ENCODE data around the gene UMAD1. TPM values are rescaled to one million over a fixed set of nuclear protein-coding genes. Genes with fewer than 3 reads are reported as not detected.

The UMAD1 gene
- total and polyA plus RNA-seq, 2 of the 4 experiments (the other 2 are of a cell fraction), result 5.2 to 8.4 TPM

- intact Hi-C loops (cut with micrococcal nuclease), result no loop called here
- ChIA-PET POLR2A (ENCODE audit: unreplicated experiment) (interaction anchor here (1.0 kb wide), 1 partner anchor 10 kb away, joined by 3 read pairs; no protein-coding TSS in a partner anchor), CTCF (no interaction called here)
- no peak overlapping the region for H3K9ac ChIP-seq (ENCODE audit: low read depth, low read length)
- no peak for DNase-seq
- no peak overlapping the region for H4K91ac ChIP-seq (ENCODE audit: insufficient read depth, low read depth, low read length)
- 0 out of 3 replicates have a peak overlapping the region, but pooled peaks have one; percentile 32 for H2BK15ac ChIP-seq (ENCODE audit: low read depth, low read length)
- peak overlapping the region; percentile 70 for H2BK5ac ChIP-seq (ENCODE audit: low read depth, low read length, poor library complexity, severe bottlenecking)
- H2BK20ac ChIP-seq (ENCODE audit: low read depth, low read length), result peak overlapping the region; percentile 51; the same call in 1 of the 2 replicates
- TF ChIP-seq MAZ (IDR thresholded peaks at IDR 0.05; ENCODE audit: borderline replicate concordance, low read depth, low read length), result no peak
- TF ChIP-seq CEBPB (IDR thresholded peaks at IDR 0.05; ENCODE audit: low read depth, low read length), result no peak
- no peak for TF ChIP-seq CTCF (conservative IDR thresholded peaks at IDR 0.05; ENCODE audit: low read depth, low read length)
- TF ChIP-seq NFE2L2 (IDR thresholded peaks at IDR 0.05; ENCODE audit: low read depth, low read length), result no peak
- TF ChIP-seq USF2 (IDR thresholded peaks at IDR 0.05; ENCODE audit: low read depth, low read length), result no peak
- no peak for TF ChIP-seq SMC3 (IDR thresholded peaks at IDR 0.05; ENCODE audit: low read depth, low read length)
- TF ChIP-seq FOS (IDR thresholded peaks at IDR 0.05; ENCODE audit: low read depth, low read length), result no peak
- no peak for TF ChIP-seq MAFK (IDR thresholded peaks at IDR 0.05; ENCODE audit: low read depth, low read length)
- no peak for TF ChIP-seq MXI1 (IDR thresholded peaks at IDR 0.05; ENCODE audit: borderline replicate concordance, low read depth, low read length)
- no peak for TF ChIP-seq POLR2A (IDR thresholded peaks at IDR 0.05; ENCODE audit: low read depth, low read length)
- TF ChIP-seq CHD1 (IDR thresholded peaks at IDR 0.05; ENCODE audit: low read depth, low read length), result no peak
- TF ChIP-seq RAD21 (IDR thresholded peaks at IDR 0.05; ENCODE audit: low read length), result no peak
- TF ChIP-seq RFX5 (IDR thresholded peaks at IDR 0.05; ENCODE audit: low read depth, low read length), result no peak
- TF ChIP-seq BHLHE40 (IDR thresholded peaks at IDR 0.05; ENCODE audit: low read depth, low read length), result no peak
- no peak for TF ChIP-seq RCOR1 (IDR thresholded peaks at IDR 0.05; ENCODE audit: insufficient replicate concordance, low read length)
- peaks cover 4% of the 10 kb centered on the region; the same call in 1 of the 2 replicates for H3K4me1 ChIP-seq (ENCODE audit: control insufficient read depth, insufficient read depth, low read length)
- H3K23ac ChIP-seq (ENCODE audit: low read depth, low read length), result no peak overlapping the region
- H3K27ac ChIP-seq (ENCODE audit: insufficient read depth, low read length), result no peak overlapping the region
- peak overlapping the region in 1 of 2 experiments; percentile 24; a peak in 1 of 4 replicates for H4K8ac ChIP-seq (ENCODE audit: low read depth in 2 of 2, low read length in 2 of 2)
- dilution Hi-C loops (cut with HindIII; ENCODE audit: low sequenced_read_pairs, unreplicated experiment), result no loop called here
- no peak overlapping the region for H3K4me3 ChIP-seq (ENCODE audit: insufficient read depth, low read depth, low read length)
- no peaks in the 10 kb centered on the region for H3K9me1 ChIP-seq (ENCODE audit: insufficient read depth, low read length)
- no CpG with 5 or more reads among the region's 3 CpGs for WGBS, 2 experiments (ENCODE audit: extremely low coverage in 2 of 2, insufficient read length in 1 of 2)
- BruUV-seq (replicated peaks), result no TSS peak
- H4K5ac ChIP-seq (ENCODE audit: low read depth, low read length), result no peak overlapping the region; the same call in 1 of the 2 replicates
- H2AK5ac ChIP-seq (ENCODE audit: low read depth, low read length), result no peak overlapping the region
- peak overlapping the region; percentile 26; the same call in 1 of the 2 replicates for H3K18ac ChIP-seq (ENCODE audit: low read depth, low read length)
- H2BK120ac ChIP-seq (ENCODE audit: low read depth, low read length), result peak overlapping the region; percentile 67
- no peak overlapping the region for H3K4me2 ChIP-seq (ENCODE audit: low read depth, low read length)
- no peak overlapping the region for H2AK9ac ChIP-seq (replicated peaks; ENCODE audit: low read depth, low read length, poor library complexity)
- H4K20me1 ChIP-seq (ENCODE audit: insufficient read depth, low read length), result no peaks in the 10 kb centered on the region
- H3K27me3 ChIP-seq (ENCODE audit: control insufficient read depth, insufficient read depth, low read length), result no peaks in the 10 kb centered on the region
- in situ Hi-C loops (cut with MboI; ENCODE audit: low sequenced_read_pairs), result no loop called here
- H3K36me3 ChIP-seq (ENCODE audit: control insufficient read depth, insufficient read depth, low read length), result no peaks in the 10 kb centered on the region
- H2AFZ ChIP-seq (replicated peaks; ENCODE audit: low read length, poor library complexity), result no peak overlapping the region
- no peak for ATAC-seq (ENCODE audit: low read depth)
- H3K56ac ChIP-seq (ENCODE audit: extremely low read depth, insufficient read depth, low read length), result no peak overlapping the region
- H3K14ac ChIP-seq (replicated peaks; ENCODE audit: low read depth, low read length), result no peak overlapping the region
- no peak overlapping the region for H3K4ac ChIP-seq (ENCODE audit: low read depth, low read length)
- no peaks in the 10 kb centered on the region for H3K9me3 ChIP-seq (ENCODE audit: control insufficient read depth, insufficient read depth, low read length)
- peaks cover 0 to 6% of the 10 kb centered on the region in 2 experiments; a peak in 1 of 4 replicates for H3K79me1 ChIP-seq (ENCODE audit: low read depth in 1 of 2, low read length in 2 of 2)
Measured at GRCh38 chr7:7694542-7694941, 54.0 kb downstream of the UMAD1 start.
